ENCODE results near the gene MYL5.
"Not testable (repeated sequence)": the region's sequence is repeated elsewhere in the genome, so short reads cannot be mapped to it uniquely, and the experiment has no call there.

- TF ChIP-seq ESRRG (CRISPR knock-in tag; IDR thresholded peaks at IDR 0.05); ARNTL (CRISPR knock-in tag; IDR thresholded peaks at IDR 0.05; ENCODE audit: borderline replicate concordance, low read depth); CREB5 (CRISPR knock-in tag; IDR thresholded peaks at IDR 0.05; ENCODE audit: low read depth); PPARA (CRISPR knock-in tag; IDR thresholded peaks at IDR 0.05; ENCODE audit: borderline replicate concordance); ZNF565 (CRISPR knock-in tag; conservative IDR thresholded peaks at IDR 0.05; ENCODE audit: low read depth); ZFP30 (CRISPR knock-in tag; IDR thresholded peaks at IDR 0.05); ZFP3 (CRISPR knock-in tag; IDR thresholded peaks at IDR 0.05); TSHZ2 (CRISPR knock-in tag; IDR thresholded peaks at IDR 0.05); TOX (CRISPR knock-in tag; IDR thresholded peaks at IDR 0.05; ENCODE audit: borderline replicate concordance); PATZ1 (CRISPR knock-in tag; IDR thresholded peaks at IDR 0.05; ENCODE audit: borderline replicate concordance): not testable (repeated sequence)
Observed at GRCh38 chr4:706083-706633, 31.8 kb downstream of the MYL5 start.
